NT2/D1 (cell line): Measurements from ENCODE around the gene APIP.

Source experiments
- DNase-seq: peaks from one replicate; pipeline ENCODE4 v3.0.0-alpha.2; 2011; ENCODE audit warnings: low read depth, low spot score
- H3K27me3 ChIP-seq: 2 replicates; pipeline ENCODE4 v1.6.0; 2011; ENCODE audit warnings: mild to moderate bottlenecking; ENCODE audit not compliant: insufficient read length, insufficient read depth
- H3K36me3 ChIP-seq: 2 replicates; pipeline ENCODE4 v1.6.1; 2011; ENCODE audit warnings: mild to moderate bottlenecking, low read length, mixed read lengths; ENCODE audit not compliant: insufficient read depth, insufficient read length
- H3K4me1 ChIP-seq: 2 replicates; pipeline ENCODE4 v1.5.1; 2011; ENCODE audit not compliant: insufficient read depth, insufficient read length
- H3K4me3 ChIP-seq: 2 replicates; pipeline ENCODE4 v1.5.1; 2011; ENCODE audit warnings: low read depth; ENCODE audit not compliant: insufficient read length
- H3K9ac ChIP-seq: 2 replicates; pipeline ENCODE4 v1.6.0; 2011; ENCODE audit warnings: low read depth; ENCODE audit not compliant: insufficient read length
- H3K9me3 ChIP-seq: 2 replicates; pipeline ENCODE4 v1.5.1; 2011; ENCODE audit warnings: mild to moderate bottlenecking, low read length; ENCODE audit not compliant: insufficient read depth
- SUZ12 ChIP-seq: IDR thresholded peaks from 2 replicates; pipeline ENCODE4 v1.6.1; 2011; ENCODE audit not compliant: insufficient read length, insufficient read depth; ENCODE audit errors: extremely low read depth
- YY1 ChIP-seq: IDR thresholded peaks from 2 replicates; pipeline ENCODE4 v1.6.1; 2011; ENCODE audit not compliant: insufficient read length, insufficient read depth
- ZNF274 ChIP-seq: IDR thresholded peaks from 2 replicates; pipeline ENCODE4 v1.6.1; 2011; ENCODE audit warnings: mild to moderate bottlenecking, low read depth, low read length

APIP gene

DNA sequence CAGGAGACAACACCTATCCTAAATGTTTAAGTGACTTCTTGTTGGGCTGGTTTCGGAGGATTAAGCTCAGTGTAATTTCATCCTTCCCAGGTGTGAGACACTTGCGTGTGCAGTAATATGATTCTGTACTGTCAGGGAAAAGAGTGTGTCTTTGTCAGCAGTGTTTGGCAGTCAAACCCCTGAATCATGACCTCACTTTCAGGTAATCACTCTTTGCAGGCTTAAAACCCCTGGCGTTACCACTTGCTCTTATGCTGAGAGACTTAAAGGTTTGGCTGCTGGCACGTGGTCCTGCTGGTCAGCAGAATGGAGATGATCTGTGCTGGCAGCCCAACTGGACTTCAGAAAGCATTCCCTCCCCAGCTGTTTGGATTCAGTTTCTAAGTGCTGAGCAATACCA, 56.1 kb downstream of the APIP start:
- Histone ChIP-seq H3K27me3 (no peaks in the 10 kb centered on the region), H3K4me1 (no peaks in the 10 kb centered on the region), H3K9ac (no peak overlapping the region), H3K4me3 (no peak overlapping the region), H3K9me3 (no peaks in the 10 kb centered on the region), H3K36me3 (no peaks in the 10 kb centered on the region)
- no peak for TF ChIP-seq SUZ12
- TF ChIP-seq ZNF274: no peak
- no peak for TF ChIP-seq YY1
- DNase-seq: no peak

DNA sequence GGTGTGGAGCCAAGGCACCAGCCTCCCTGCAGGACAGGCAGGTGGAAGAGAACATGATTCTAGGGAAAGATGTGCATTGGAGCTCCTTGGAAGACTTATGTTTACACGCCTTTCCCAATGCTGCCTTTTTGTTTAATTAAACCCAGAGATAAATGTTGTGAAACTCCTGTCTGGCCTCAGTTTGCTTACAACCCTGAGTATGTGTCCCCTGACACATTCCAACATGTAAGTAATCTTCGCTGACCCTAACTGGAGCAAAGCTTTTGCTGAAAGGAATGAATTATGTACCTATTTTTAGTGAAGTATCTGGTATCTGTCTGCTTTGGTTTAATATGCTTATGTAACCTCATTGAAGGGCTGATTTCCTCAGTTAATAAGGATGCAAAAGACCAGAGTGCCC, 56.7 kb downstream of the APIP start:
- no peaks in the 10 kb centered on the region for H3K27me3 ChIP-seq
- H3K9me3 ChIP-seq: no peaks in the 10 kb centered on the region
- no peak overlapping the region for H3K9ac ChIP-seq
- TF ChIP-seq YY1 (no peak), SUZ12 (no peak), ZNF274 (no peak)
- no peaks in the 10 kb centered on the region for H3K4me1 ChIP-seq
- peaks cover under 1% of the 10 kb centered on the region for H3K36me3 ChIP-seq
- no peak for DNase-seq
- H3K4me3 ChIP-seq: no peak overlapping the region

DNA sequence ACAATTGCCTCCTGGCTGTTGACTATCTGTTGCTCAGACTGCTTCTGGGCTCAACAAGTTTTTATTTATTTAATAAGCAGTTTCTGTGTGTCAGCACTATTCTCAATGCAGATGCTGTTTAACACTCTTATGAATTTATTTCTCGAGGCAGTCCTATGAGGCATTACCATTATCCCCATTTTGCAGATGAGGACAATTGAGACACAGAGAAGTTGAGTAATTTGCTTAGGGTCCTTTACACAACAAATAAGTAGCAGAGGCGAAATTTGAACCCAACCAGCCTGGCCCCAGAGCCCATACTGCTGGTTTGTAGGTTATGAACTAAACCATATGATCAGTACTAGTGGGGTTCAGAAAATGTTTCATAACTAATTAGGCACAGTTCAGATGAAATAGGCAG, 58.7 kb downstream of the APIP start:
- no peaks in the 10 kb centered on the region for H3K9me3 ChIP-seq
- no peak for DNase-seq
- H3K4me3 ChIP-seq: no peak overlapping the region
- peaks cover 3% of the 10 kb centered on the region for H3K36me3 ChIP-seq
- no peaks in the 10 kb centered on the region for H3K4me1 ChIP-seq
- H3K9ac ChIP-seq: no peak overlapping the region
- H3K27me3 ChIP-seq: no peaks in the 10 kb centered on the region
- TF ChIP-seq YY1 (no peak), SUZ12 (no peak), ZNF274 (no peak)

DNA sequence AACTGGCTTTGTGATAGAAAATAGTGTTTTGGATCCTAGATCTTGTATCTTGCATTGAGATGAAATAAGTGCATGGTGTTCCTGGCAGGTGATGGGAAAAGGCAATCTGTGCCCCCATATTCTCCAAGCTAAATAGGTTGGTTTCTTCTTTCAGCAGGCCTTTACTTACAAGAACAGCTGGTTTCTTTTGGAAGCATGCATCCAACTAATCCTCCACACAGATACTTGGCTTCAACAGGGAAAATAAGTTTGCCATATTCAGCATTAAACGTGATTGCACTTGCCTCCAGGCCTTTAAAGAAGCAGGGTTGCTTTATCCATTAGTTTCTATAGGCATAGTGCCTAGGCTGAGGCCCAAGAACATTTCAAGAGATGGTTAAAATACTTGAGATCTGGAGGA, 59.9 kb downstream of the APIP start:
- no peaks in the 10 kb centered on the region for H3K4me1 ChIP-seq
- H3K9me3 ChIP-seq: no peaks in the 10 kb centered on the region
- H3K4me3 ChIP-seq: no peak overlapping the region
- H3K9ac ChIP-seq: no peak overlapping the region
- TF ChIP-seq ZNF274: no peak
- DNase-seq: no peak
- H3K27me3 ChIP-seq: no peaks in the 10 kb centered on the region
- peaks cover 3% of the 10 kb centered on the region for H3K36me3 ChIP-seq

DNA sequence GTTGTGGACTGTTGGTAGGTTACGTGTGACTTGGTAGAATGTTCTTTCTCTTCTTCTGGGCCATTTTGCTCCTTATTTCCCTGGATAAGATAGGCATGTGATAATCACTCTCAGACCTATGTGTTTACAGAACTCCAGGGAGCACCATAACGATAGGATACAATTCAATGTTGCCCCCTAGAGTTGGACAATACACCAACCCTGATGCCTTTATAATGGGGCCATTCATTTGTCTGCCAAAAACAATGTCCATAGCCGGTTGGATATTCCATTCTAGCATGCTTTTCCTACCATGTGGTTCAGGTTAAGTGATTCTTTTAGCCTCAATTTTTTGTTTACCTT, 60.5 kb downstream of the APIP start:
- Histone ChIP-seq H3K27me3 (no peaks in the 10 kb centered on the region), H3K4me1 (no peaks in the 10 kb centered on the region), H3K9ac (no peak overlapping the region), H3K36me3 (peaks cover 3% of the 10 kb centered on the region), H3K9me3 (no peaks in the 10 kb centered on the region), H3K4me3 (no peak overlapping the region)
- no peak for DNase-seq
- TF ChIP-seq SUZ12 (no peak), ZNF274 (no peak), YY1 (no peak)

DNA sequence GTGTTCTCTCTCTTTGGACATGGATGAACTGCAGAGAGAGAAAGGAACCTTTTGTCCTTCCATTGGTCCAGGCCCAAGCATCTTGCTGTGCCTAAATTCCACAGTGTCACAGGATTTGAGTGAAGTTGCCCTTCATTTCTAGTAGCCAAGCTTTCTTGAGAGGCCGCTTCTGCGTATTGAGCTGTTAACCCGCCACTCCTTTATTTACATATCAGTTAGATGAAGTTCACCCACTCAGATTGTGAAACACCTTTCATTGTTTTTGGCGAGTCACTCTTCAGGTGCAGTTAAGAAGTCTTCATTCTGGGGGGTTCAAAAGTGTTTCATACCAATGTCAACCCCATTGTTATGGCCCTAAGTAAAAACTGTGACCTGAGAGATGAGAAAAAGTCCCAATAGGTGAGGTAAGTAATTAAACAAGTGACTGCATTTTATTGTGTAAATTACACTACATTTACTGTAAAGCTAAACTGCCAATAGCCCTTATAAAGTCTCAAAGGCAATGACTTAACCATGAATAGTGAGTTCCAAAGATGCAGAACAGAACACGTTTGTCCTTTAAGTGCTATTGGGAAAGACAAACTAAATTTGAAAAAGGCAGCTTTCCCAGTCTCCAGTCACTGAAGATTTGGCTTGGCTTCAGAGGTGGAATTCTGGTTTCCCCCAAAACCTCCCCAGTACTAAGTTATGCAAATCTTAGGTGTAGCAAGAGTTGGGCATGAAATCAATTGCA, 61.0 kb downstream of the APIP start:
- H3K27me3 ChIP-seq: no peaks in the 10 kb centered on the region
- H3K9ac ChIP-seq: no peak overlapping the region
- no peaks in the 10 kb centered on the region for H3K9me3 ChIP-seq
- no peak for DNase-seq
- H3K36me3 ChIP-seq: peaks cover 3% of the 10 kb centered on the region
- H3K4me1 ChIP-seq: no peaks in the 10 kb centered on the region
- H3K4me3 ChIP-seq: no peak overlapping the region
- no peak for TF ChIP-seq ZNF274
- no peak for TF ChIP-seq YY1
- TF ChIP-seq SUZ12: no peak

DNA sequence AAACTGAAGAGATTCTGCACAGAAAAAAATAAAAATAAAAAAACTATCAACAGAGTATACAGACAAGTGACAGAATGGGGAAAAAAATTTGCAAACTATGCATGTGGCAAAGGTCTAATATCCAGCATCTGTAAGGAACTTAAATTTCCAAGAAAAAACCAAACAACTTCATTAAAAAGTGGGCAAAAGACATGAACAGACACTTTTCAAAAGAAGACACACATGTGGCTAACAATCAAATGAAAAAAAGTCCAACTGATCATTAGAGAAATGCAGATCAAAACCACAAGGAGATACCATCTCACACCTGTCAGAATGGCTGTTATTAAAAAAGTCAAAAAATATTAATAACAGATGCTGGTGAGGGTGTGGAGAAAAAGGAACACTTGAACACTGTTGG, 64.3 kb downstream of the APIP start:
- TF ChIP-seq SUZ12: no peak
- no peak for TF ChIP-seq ZNF274
- no peak for TF ChIP-seq YY1
- H3K27me3 ChIP-seq: no peaks in the 10 kb centered on the region
- no peaks in the 10 kb centered on the region for H3K9me3 ChIP-seq
- no peak for DNase-seq
- no peak overlapping the region for H3K4me3 ChIP-seq
- H3K36me3 ChIP-seq: peaks cover 3% of the 10 kb centered on the region
- no peaks in the 10 kb centered on the region for H3K4me1 ChIP-seq
- no peak overlapping the region for H3K9ac ChIP-seq
